ENCODE data around the gene PRSS36.

The PRSS36 gene

GRCh38 chr16:31108035-31108793, 41.7 kb downstream of the PRSS36 start, which contains the start of gene BCKDK (continued):
- TF ChIP-seq ZNF518A (tag by site-specific recombination; conservative IDR thresholded peaks at IDR 0.05; ENCODE audit: low read depth): no peak
- TF ChIP-seq ZNF202 (tag by site-specific recombination; IDR thresholded peaks at IDR 0.05; ENCODE audit: borderline replicate concordance): no peak
- TF ChIP-seq GLI4 (tag by site-specific recombination; IDR thresholded peaks at IDR 0.05): no peak
- no peak for TF ChIP-seq PRDM4 (tag by site-specific recombination; IDR thresholded peaks at IDR 0.05)

- POLR2A ChIA-PET: interaction anchor here (0.6 to 2.0 kb wide), 6 partner anchors 10 to 89 kb away, joined by 3 to 6 read pairs (median 4); partner anchors contain the start of genes KAT8, ZNF646 and ZNF668
Measured at GRCh38 chr16:31107465-31107867, 42.4 kb downstream of the PRSS36 start.

More at GRCh38 chr16:31107465-31107867, 42.4 kb downstream of the PRSS36 start:
- no peaks in the 10 kb centered on the region for H3K9me3 ChIP-seq (ENCODE audit: control insufficient read depth, insufficient read depth, low read depth, low read length)
- no peaks in the 10 kb centered on the region; the same call in none of the 2 replicates for H3K4me1 ChIP-seq (ENCODE audit: control insufficient read depth, insufficient read depth, low read length)
- TF ChIP-seq ZNF23 (tag by site-specific recombination; IDR thresholded peaks at IDR 0.05; ENCODE audit: borderline replicate concordance): no peak
- no peak for TF ChIP-seq HIC1 (tag by site-specific recombination; IDR thresholded peaks at IDR 0.05)
- TF ChIP-seq ZNF600 (tag by site-specific recombination; IDR thresholded peaks at IDR 0.05): peak; percentile 51
- H3K27ac ChIP-seq (ENCODE audit: extremely low read depth, low read depth, low read length): no peak overlapping the region; the same call in 1 of the 2 replicates
- CTCF ChIA-PET: interaction anchor here (1.4 kb wide), 1 partner anchor 33 kb away, joined by 3 read pairs; no protein-coding TSS in a partner anchor
- H3K4me3 ChIP-seq (ENCODE audit: low read depth, low read length): no peak overlapping the region
- peaks cover 0 to 33% of the 10 kb centered on the region in 2 experiments; a peak in 1 of 3 replicates for H3K36me3 ChIP-seq (ENCODE audit: control insufficient read depth in 2 of 2, insufficient read depth in 1 of 2, low read length in 2 of 2)
